Measurements from ENCODE around the gene FOXB1.

FOXB1 gene

DNA sequence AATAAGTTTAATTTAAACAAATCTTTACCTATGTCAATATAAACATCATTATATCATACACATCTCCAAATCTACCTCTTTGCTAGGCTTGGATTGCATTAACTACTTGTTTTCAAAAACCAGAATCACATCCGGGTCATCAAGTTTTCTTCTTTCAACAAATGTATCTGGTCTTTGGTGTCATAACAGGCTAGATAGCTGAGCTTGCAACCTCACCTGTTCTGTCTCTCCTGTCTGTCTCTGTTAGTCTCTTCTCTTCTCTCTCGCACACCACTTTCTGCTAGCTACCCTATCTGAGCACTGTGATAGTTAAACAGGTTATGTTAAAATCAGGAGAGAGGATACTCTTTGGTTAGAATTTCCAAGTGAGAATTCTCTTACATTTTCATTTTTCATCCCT is 6.7 kb downstream of the FOXB1 start:
- no peak for TF ChIP-seq ZFX (IDR thresholded peaks at IDR 0.05)
- TF ChIP-seq, protein P1, sequence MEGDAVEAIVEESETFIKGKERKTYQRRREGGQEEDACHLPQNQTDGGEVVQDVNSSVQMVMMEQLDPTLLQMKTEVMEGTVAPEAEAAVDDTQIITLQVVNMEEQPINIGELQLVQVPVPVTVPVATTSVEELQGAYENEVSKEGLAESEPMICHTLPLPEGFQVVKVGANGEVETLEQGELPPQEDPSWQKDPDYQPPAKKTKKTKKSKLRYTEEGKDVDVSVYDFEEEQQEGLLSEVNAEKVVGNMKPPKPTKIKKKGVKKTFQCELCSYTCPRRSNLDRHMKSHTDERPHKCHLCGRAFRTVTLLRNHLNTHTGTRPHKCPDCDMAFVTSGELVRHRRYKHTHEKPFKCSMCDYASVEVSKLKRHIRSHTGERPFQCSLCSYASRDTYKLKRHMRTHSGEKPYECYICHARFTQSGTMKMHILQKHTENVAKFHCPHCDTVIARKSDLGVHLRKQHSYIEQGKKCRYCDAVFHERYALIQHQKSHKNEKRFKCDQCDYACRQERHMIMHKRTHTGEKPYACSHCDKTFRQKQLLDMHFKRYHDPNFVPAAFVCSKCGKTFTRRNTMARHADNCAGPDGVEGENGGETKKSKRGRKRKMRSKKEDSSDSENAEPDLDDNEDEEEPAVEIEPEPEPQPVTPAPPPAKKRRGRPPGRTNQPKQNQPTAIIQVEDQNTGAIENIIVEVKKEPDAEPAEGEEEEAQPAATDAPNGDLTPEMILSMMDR (conservative IDR thresholded peaks at IDR 0.05): no peak
- H3K27ac ChIP-seq: no peak overlapping the region

DNA sequence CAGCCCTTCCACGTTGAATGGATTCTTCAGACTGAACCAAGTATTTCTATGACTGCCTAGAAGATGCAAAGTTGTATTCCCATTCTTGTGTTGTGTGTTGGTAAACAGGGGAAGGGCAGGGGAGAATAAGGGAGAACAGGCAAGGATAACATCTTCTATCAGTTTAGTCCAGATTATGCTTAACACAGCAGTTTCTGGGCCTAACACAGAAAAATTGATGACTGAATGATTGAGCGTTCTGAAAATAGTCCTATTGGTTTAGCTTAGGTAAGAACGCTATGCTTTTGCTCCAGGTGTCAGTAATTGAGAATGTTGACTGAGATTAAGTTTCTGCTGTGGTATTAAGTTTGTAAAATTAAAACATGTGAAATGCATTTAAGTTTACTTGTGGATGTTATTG is 8.6 kb downstream of the FOXB1 start:
- no peak for TF ChIP-seq ZFX (IDR thresholded peaks at IDR 0.05)
- TF ChIP-seq, protein P1 (conservative IDR thresholded peaks at IDR 0.05): no peak
- no peak overlapping the region for H3K27ac ChIP-seq

DNA sequence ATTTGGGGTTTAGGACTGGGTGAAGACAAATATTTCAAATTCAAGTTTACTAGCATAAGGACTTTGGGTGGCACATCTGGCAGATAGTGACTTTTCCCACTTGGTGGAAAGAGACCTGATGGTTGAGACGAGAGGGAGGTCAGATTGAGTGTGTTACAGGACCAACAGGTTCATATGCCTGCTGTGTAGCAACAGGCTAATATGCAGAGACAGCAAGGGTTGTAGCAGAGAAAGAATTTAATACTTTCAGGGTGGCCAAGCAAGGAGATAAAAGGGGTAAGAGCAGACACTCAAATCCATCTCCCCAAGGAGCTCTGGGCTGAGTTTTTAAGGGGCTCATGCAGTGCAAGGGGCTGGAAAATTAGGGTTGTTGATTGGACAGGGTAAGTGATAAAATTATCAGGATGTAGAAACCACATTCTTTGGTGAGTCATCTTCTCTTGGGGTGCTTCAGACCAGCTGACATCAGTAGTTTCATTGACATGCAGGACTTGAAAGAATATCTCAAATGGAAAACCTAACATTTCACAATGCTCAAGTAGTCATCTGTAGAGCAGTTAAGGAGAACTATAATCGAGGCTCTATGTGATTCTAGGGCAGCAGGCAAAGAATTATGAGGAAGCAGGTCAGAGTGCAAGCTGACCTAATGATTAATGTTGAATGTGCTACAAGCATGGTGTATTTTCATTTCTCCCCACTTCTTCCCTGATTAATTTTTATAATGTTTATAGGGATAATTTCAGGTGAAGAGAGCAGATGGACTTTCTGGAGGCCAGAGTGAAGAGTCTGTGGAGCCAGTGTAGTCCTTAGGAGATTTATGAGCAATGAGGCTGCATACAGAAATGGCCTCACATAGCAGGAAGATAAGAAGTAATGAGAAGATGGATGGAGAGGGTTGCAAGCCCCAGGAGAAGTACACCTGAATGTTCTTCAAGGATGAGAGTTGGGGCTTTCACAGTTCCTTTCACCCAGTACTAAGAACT is 13.7 kb downstream of the FOXB1 start:
- H3K27ac ChIP-seq: no peak overlapping the region
- no peak for TF ChIP-seq ZFX (IDR thresholded peaks at IDR 0.05)
- TF ChIP-seq, protein P1 (conservative IDR thresholded peaks at IDR 0.05): no peak

DNA sequence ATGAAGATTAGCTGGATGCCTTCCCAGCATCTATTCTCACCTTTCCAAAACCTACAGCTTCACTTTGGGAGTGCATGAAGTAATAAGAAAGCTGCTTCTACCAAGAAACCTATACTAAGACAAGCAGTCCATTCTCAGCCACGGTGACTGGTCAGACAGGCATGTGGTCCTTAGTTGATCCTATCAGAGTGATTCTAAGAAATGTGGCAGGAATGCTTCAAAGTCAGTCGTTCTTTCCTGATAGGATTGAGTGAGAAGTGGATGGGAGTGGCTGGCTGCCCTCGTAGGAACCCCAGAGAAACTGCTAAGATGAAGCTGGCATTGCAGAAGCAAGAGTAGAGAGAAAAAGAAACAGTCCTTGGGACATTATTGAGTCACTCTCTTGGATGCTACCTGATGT is 16.6 kb downstream of the FOXB1 start:
- no peak for TF ChIP-seq ZFX (IDR thresholded peaks at IDR 0.05)
- TF ChIP-seq, protein P1 (conservative IDR thresholded peaks at IDR 0.05): no peak
- H3K27ac ChIP-seq: no peak overlapping the region

DNA sequence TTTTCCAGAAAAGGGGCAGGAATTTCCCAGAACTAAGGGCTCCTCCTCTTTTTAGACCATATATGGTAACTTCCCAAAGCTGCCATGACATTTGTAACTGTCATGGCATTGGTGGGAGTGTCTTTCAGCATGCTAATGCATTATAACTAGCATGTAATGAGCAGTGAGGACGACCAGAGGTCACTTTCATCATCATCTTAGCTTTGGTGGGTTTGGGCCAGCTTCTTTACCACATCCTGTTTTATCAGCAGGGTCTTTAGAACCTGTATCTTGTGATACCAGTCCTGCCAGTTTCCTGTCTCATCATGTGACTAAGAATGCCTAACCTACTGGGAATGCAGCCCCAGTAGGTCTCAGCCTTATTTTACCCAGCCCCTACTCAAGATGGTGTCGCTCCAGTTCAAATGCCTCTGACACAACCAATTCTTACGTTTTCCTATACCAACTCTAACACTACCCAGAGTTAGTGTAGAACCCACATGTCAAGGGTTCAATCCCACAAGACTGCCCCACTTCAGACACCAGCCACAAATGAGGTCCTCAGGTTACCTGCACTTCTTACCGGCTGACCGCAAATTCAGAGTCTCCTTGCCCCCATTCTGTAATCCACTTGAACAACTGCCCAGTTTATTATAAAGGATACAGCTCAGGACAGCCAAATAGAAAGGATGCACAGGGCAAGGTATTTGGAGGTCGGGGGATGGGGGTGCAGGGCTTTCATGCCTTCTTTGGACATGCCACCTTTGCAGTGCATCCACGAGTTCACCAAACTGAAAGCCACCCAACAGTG is 17.7 kb downstream of the FOXB1 start:
- TF ChIP-seq, protein P1 (conservative IDR thresholded peaks at IDR 0.05): no peak
- no peak for TF ChIP-seq ZFX (IDR thresholded peaks at IDR 0.05)
- H3K27ac ChIP-seq: no peak overlapping the region

DNA sequence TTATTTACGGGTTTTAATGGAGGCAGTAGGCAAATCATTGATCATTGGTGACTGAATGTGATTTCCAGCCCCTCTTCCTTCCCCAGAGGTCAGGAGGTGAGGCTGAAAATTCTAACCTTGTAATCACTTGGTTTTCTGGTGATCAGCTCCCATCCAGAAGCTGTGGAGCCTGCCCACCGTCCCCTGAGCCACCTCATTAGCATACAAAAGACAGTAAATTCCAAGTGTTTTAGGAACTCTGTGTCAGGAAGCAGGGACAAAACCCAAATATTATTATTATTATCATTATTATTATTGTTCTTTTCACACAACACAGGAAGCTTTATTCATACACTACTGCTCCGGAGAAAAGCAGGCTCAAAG is 18.2 kb downstream of the FOXB1 start:
- H3K27ac ChIP-seq: no peak overlapping the region
- TF ChIP-seq, protein P1 (conservative IDR thresholded peaks at IDR 0.05): no peak
- no peak for TF ChIP-seq ZFX (IDR thresholded peaks at IDR 0.05)

DNA sequence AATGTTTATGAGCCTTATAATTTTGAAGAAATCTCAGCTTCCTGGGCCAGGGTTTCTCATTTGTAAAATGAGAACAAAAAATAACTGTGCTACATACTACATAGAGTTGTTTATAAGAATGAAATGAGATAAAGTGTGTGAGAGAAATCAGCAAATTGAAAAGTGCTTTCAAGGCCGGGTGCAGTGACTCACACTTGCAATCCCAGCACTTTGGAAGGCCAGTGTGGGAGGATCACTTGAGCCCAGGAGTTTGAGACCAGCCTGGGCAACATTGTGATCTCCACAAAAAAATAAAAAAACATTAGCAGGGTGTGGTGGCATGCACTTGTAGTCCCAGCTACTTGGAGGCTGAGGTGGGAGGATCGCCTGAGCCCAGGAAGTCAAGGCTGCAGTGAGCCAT is 22.4 kb downstream of the FOXB1 start:
- TF ChIP-seq, protein P1 (conservative IDR thresholded peaks at IDR 0.05): no peak
- TF ChIP-seq ZFX (IDR thresholded peaks at IDR 0.05): no peak
- H3K27ac ChIP-seq: no peak overlapping the region

Measured in C4-2B (cell line).